GM21447 (cell line): ENCODE data around the gene MAFF.
"Not testable (repeated sequence)": the region's sequence is repeated elsewhere in the genome, so short reads cannot be mapped to it uniquely, and the experiment has no call there.

ENCODE experiments used
- ATAC-seq: cut with Tn5 transposase; IDR thresholded peaks from one replicate; pipeline ENCODE4 v1.9.1; 2021; ENCODE audit not compliant: unreplicated experiment

Gene MAFF

GRCh38 chr22:38221908-38222796 lies 20.4 kb downstream of the MAFF start:
- no peak for ATAC-seq

GRCh38 chr22:38222797-38223119 lies 21.0 kb downstream of the MAFF start:
- no peak for ATAC-seq

- no peak for ATAC-seq
Measured at GRCh38 chr22:38223289-38223960, 21.6 kb downstream of the MAFF start.

GRCh38 chr22:38226853-38227649 lies 25.3 kb downstream of the MAFF start:
- ATAC-seq: no peak

- no peak for ATAC-seq
Measured at GRCh38 chr22:38228326-38228872, 26.6 kb downstream of the MAFF start.

- ATAC-seq: no peak
Measured at GRCh38 chr22:38228873-38229740, 27.3 kb downstream of the MAFF start.

GRCh38 chr22:38230108-38230825 lies 28.5 kb downstream of the MAFF start:
- ATAC-seq: no peak

- ATAC-seq: no peak
Measured at GRCh38 chr22:38230916-38231315, 29.1 kb downstream of the MAFF start.

- no peak for ATAC-seq
Measured at GRCh38 chr22:38232196-38232595, 30.4 kb downstream of the MAFF start.

GRCh38 chr22:38233427-38233826 lies 31.6 kb downstream of the MAFF start:
- no peak for ATAC-seq

- not testable (repeated sequence) for ATAC-seq
Measured at GRCh38 chr22:38233856-38234255, 32.1 kb downstream of the MAFF start.

GRCh38 chr22:38235240-38235850 lies 33.6 kb downstream of the MAFF start:
- ATAC-seq: no peak

- no peak for ATAC-seq
Measured at GRCh38 chr22:38236786-38237185, 35.0 kb downstream of the MAFF start.

GRCh38 chr22:38238519-38239071 lies 36.8 kb downstream of the MAFF start:
- ATAC-seq: no peak

GRCh38 chr22:38239101-38239761 lies 37.4 kb downstream of the MAFF start:
- no peak for ATAC-seq

GRCh38 chr22:38240734-38241252 lies 39.0 kb downstream of the MAFF start:
- ATAC-seq: no peak

- ATAC-seq: no peak
Measured at GRCh38 chr22:38243007-38243765, 41.4 kb downstream of the MAFF start.

- no peak for ATAC-seq
Measured at GRCh38 chr22:38244106-38244505, 42.3 kb downstream of the MAFF start.
